H9 (cell line): Measurements from ENCODE around the gene DIO2. TPM values are rescaled to one million over a fixed set of nuclear protein-coding genes. Genes with fewer than 3 reads are reported as not detected.

Source experiments
- DNase-seq: peaks from one replicate; pipeline ENCODE4 v3.0.0-alpha.2; 2017
- H2AFZ ChIP-seq: one replicate; pipeline ENCODE4 v1.6.1; 2013; ENCODE audit warnings: mild to moderate bottlenecking, low read length, control low read depth, moderate library complexity
- H2AK5ac ChIP-seq: 2 replicates; pipeline ENCODE4 v1.6.1; 2013; ENCODE audit warnings: low read length, control low read depth, mixed read lengths; ENCODE audit not compliant: insufficient read length
- H2BK120ac ChIP-seq: one replicate; pipeline ENCODE4 v1.6.1; 2013; ENCODE audit warnings: low read depth, mild to moderate bottlenecking, low read length, control low read depth, inconsistent platforms; ENCODE audit not compliant: poor library complexity, severe bottlenecking
- H2BK12ac ChIP-seq: 2 replicates; pipeline ENCODE4 v1.6.1; 2013; ENCODE audit warnings: low read length, control low read depth, mixed read lengths, low read depth; ENCODE audit not compliant: insufficient read length
- H2BK15ac ChIP-seq: 2 replicates; pipeline ENCODE4 v1.6.1; 2013; ENCODE audit warnings: low read depth, low read length, control low read depth
- H2BK20ac ChIP-seq: one replicate; pipeline ENCODE4 v1.6.1; 2013; ENCODE audit warnings: low read depth, mild to moderate bottlenecking, low read length, control low read depth, inconsistent platforms; ENCODE audit not compliant: poor library complexity, severe bottlenecking
- H2BK5ac ChIP-seq: 2 replicates; pipeline ENCODE4 v1.6.1; 2013; ENCODE audit warnings: low read length, control low read depth, mixed read lengths; ENCODE audit not compliant: insufficient read length
- H3K14ac ChIP-seq: 2 replicates; pipeline ENCODE4 v1.6.1; 2013; ENCODE audit warnings: low read length, control low read depth; ENCODE audit not compliant: insufficient read depth
- H3K18ac ChIP-seq: 2 replicates; pipeline ENCODE4 v1.6.1; 2013; ENCODE audit warnings: low read depth, mild to moderate bottlenecking, mixed read lengths, low read length, control low read depth; ENCODE audit not compliant: insufficient read length
- H3K23ac ChIP-seq: 2 replicates; pipeline ENCODE4 v1.6.1; 2013; ENCODE audit warnings: low read length, control low read depth, mixed read lengths, low read depth; ENCODE audit not compliant: insufficient read length
- H3K23me2 ChIP-seq: 2 replicates; pipeline ENCODE4 v1.6.1; 2013; ENCODE audit warnings: low read depth, mild to moderate bottlenecking, mixed read lengths, low read length, control low read depth; ENCODE audit not compliant: insufficient read length, poor library complexity, severe bottlenecking
- H3K27ac ChIP-seq: 2 replicates; pipeline ENCODE4 v1.5.1; 2013; ENCODE audit warnings: low read length, control low read depth, mixed read lengths, low read depth; ENCODE audit not compliant: insufficient read length
- H3K27me3 ChIP-seq: 2 replicates; pipeline ENCODE4 v1.6.1; 2013; ENCODE audit warnings: low read length, control low read depth, inconsistent platforms; ENCODE audit not compliant: insufficient read depth
- H3K4ac ChIP-seq: 2 replicates; pipeline ENCODE4 v1.6.1; 2013; ENCODE audit warnings: low read depth, mild to moderate bottlenecking, control low read depth, inconsistent platforms, low read length, moderate library complexity
- H3K4me1 ChIP-seq: 2 replicates; pipeline ENCODE4 v1.6.1; 2013; ENCODE audit warnings: low read length, control low read depth, inconsistent platforms; ENCODE audit not compliant: insufficient read depth
- H3K4me2 ChIP-seq: 2 replicates; pipeline ENCODE4 v1.6.1; 2013; ENCODE audit warnings: low read length, control low read depth, mixed read lengths; ENCODE audit not compliant: insufficient read length, insufficient read depth
- H3K56ac ChIP-seq: 2 replicates; pipeline ENCODE4 v1.6.1; 2013; ENCODE audit warnings: low read depth, mild to moderate bottlenecking, mixed read lengths, low read length, control low read depth; ENCODE audit not compliant: insufficient read length
- H3K79me1 ChIP-seq: 2 replicates; pipeline ENCODE4 v1.6.1; 2013; ENCODE audit warnings: low read depth, mild to moderate bottlenecking, moderate library complexity, low read length, control low read depth, inconsistent platforms; ENCODE audit not compliant: insufficient read depth, poor library complexity, severe bottlenecking
- H3K79me2 ChIP-seq: 2 replicates; pipeline ENCODE4 v1.6.1; 2013; ENCODE audit warnings: low read length, control low read depth, inconsistent platforms; ENCODE audit not compliant: insufficient read depth
- H3K9ac ChIP-seq: 2 replicates; pipeline ENCODE4 v1.6.1; 2013; ENCODE audit warnings: low read length, control low read depth, mixed read lengths; ENCODE audit not compliant: insufficient read length; ENCODE audit errors: extremely low read depth
- H3K9me3 ChIP-seq: one replicate; pipeline ENCODE4 v1.6.1; 2013; ENCODE audit warnings: low read depth, low read length, inconsistent platforms; ENCODE audit not compliant: control insufficient read depth
- H3T11ph ChIP-seq: one replicate; pipeline ENCODE4 v1.6.1; 2013; ENCODE audit warnings: mild to moderate bottlenecking, low read length, control low read depth, inconsistent platforms
- H4K20me1 ChIP-seq: one replicate; pipeline ENCODE4 v1.6.1; 2013; ENCODE audit not compliant: control insufficient read depth, insufficient read length, insufficient read depth
- H4K5ac ChIP-seq: 2 replicates; pipeline ENCODE4 v1.6.1; 2013; ENCODE audit warnings: low read depth, mild to moderate bottlenecking, mixed read lengths, low read length, control low read depth; ENCODE audit not compliant: insufficient read length
- H4K8ac ChIP-seq: replicated peaks from 2 replicates; pipeline ENCODE4 v1.6.1; 2013; ENCODE audit warnings: low read length, control low read depth, mixed read lengths, low read depth; ENCODE audit not compliant: insufficient read length
- H4K91ac ChIP-seq: 2 replicates; pipeline ENCODE4 v1.6.1; 2013; ENCODE audit warnings: low read depth, mild to moderate bottlenecking, moderate library complexity, mixed read lengths, low read length, control low read depth; ENCODE audit not compliant: insufficient read length
- H3K27ac Mint-ChIP-seq, 3 experiments: 2 replicates in 2 of 3; 3 replicates in 1 of 3; pipeline ENCODE4 v1.8.0; 2020 to 2021; ENCODE audit warnings: mixed read lengths in 3 of 3, mild to moderate bottlenecking in 1 of 3, moderate library complexity in 1 of 3
- H3K27me3 Mint-ChIP-seq: 2 replicates; pipeline ENCODE4 v1.8.0; 2021; ENCODE audit warnings: low read depth, mild to moderate bottlenecking, moderate library complexity, mixed read lengths
- H3K36me3 Mint-ChIP-seq, 3 experiments: 2 replicates in 2 of 3; 3 replicates in 1 of 3; pipeline ENCODE4 v1.8.0; 2020 to 2021; ENCODE audit warnings: low read depth in 3 of 3, mixed read lengths in 3 of 3; ENCODE audit not compliant: insufficient read depth in 1 of 3
- H3K4me1 Mint-ChIP-seq, 2 experiments: 2 replicates each; pipeline ENCODE4 v1.8.0; 2020; ENCODE audit warnings: mixed read lengths in 2 of 2
- H3K4me3 Mint-ChIP-seq, 2 experiments: 2 replicates in 1 of 2; 3 replicates in 1 of 2; pipeline ENCODE4 v1.8.0; 2020 to 2021; ENCODE audit warnings: mild to moderate bottlenecking in 2 of 2, mixed read lengths in 2 of 2, moderate library complexity in 1 of 2
- H3K9me3 Mint-ChIP-seq, 2 experiments: 2 replicates in 1 of 2; 3 replicates in 1 of 2; pipeline ENCODE4 v1.8.0; 2020; ENCODE audit warnings: mild to moderate bottlenecking in 2 of 2, mixed read lengths in 2 of 2, moderate library complexity in 1 of 2
- WGBS: extraction: QIAGEN DNeasy Blood & Tissue Kit; methylation state at CpG from one replicate; pipeline ENCODE4 v1.1.7; 2013; ENCODE audit warnings: missing lambda C conversion rate, low lambda C conversion rate, mixed read lengths; ENCODE audit not compliant: insufficient read length; ENCODE audit errors: extremely low coverage; 5-methylcytosine and 5-hydroxymethylcytosine counted together
- total RNA-seq: library from RNA; stranded (reverse); gene quantifications from 2 replicates; pipeline ENCODE4 v1.2.1, GENCODE V29; 2021
- TF ChIP-seq, protein P1 (sequence below): fragments of 200-600 bp; sonication (generic); conservative IDR thresholded peaks from 3 replicates; pipeline ENCODE4 v1.8.0; 2021; ENCODE audit warnings: antibody characterized with exemption, mild to moderate bottlenecking

DIO2 gene
- total RNA-seq, 1 experiment from 2014 or later, result not detected

DNA sequence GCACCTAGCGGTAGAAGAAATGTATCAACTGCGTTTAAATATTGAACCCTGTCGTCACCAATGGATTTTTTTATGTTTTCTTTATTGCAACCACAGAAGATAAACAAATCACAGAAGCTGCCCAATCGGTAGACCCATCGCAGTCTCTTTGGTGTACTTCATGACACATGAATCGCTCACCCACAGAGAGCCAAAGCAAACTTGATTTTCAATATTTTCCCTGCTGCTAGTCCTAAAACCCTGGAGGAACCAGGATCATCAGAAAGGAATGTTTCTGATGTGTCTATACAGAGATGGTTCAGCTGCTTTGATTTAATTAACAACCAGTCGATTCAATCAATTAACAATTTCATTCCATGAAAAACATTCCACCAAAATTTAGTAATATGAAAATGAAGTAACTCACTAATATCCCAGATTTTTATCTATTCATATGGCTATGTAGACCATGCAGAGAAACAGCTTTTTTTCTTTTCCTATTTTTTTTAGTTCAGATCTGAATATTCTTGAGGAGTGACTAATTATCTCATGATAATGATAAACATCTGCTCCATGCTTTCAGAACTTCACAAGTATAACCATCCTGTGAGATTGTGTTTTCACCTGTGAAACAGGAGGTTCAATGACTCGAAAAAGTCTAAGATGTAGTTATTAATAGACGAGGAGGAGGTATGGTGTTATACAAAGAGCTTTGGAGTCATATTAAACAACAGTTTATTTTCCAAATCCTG is 46.1 kb downstream of the DIO2 start:
- Histone ChIP-seq H3K4me2 (no peak overlapping the region), H2AK5ac (no peak overlapping the region), H2BK5ac (no peak overlapping the region), H3K23ac (no peak overlapping the region), H2BK12ac (no peak overlapping the region), H2AFZ (no peak overlapping the region), H3K18ac (no peak overlapping the region), H4K20me1 (no peaks in the 10 kb centered on the region), H3K14ac (no peak overlapping the region), H3K23me2 (no peaks in the 10 kb centered on the region), H3K9me3 (no peaks in the 10 kb centered on the region), H2BK20ac (no peak overlapping the region), H4K5ac (no peak overlapping the region), H3T11ph (no peak overlapping the region), H3K56ac (no peak overlapping the region), H3K9ac (no peak overlapping the region), H3K79me2 (no peaks in the 10 kb centered on the region), H3K27ac (no peak overlapping the region), H4K91ac (no peak overlapping the region), H3K4me1 (no peaks in the 10 kb centered on the region), H2BK15ac (no peak overlapping the region), H3K4ac (no peak overlapping the region), H4K8ac (no peak overlapping the region), H2BK120ac (no peak overlapping the region), H3K79me1 (no peaks in the 10 kb centered on the region), H3K27me3 (no peaks in the 10 kb centered on the region)
- Mint-ChIP-seq H3K27me3 (no peaks in the 10 kb centered on the region), H3K27ac (no peak overlapping the region), H3K4me3 (no peak overlapping the region), H3K4me1 (peaks cover 9 to 12% of the 10 kb centered on the region in 2 experiments), H3K9me3 (no peaks in the 10 kb centered on the region), H3K36me3 (no peaks in the 10 kb centered on the region)
- WGBS, result no CpG with 5 or more reads among the region's 9 CpGs
- TF ChIP-seq, protein P1, sequence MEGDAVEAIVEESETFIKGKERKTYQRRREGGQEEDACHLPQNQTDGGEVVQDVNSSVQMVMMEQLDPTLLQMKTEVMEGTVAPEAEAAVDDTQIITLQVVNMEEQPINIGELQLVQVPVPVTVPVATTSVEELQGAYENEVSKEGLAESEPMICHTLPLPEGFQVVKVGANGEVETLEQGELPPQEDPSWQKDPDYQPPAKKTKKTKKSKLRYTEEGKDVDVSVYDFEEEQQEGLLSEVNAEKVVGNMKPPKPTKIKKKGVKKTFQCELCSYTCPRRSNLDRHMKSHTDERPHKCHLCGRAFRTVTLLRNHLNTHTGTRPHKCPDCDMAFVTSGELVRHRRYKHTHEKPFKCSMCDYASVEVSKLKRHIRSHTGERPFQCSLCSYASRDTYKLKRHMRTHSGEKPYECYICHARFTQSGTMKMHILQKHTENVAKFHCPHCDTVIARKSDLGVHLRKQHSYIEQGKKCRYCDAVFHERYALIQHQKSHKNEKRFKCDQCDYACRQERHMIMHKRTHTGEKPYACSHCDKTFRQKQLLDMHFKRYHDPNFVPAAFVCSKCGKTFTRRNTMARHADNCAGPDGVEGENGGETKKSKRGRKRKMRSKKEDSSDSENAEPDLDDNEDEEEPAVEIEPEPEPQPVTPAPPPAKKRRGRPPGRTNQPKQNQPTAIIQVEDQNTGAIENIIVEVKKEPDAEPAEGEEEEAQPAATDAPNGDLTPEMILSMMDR, result no peak
- no peak for DNase-seq
